Adipocyte (in vitro differentiated cells): ENCODE measurements around the gene NPAS3.

Experiments used
- DNase-seq: peaks from one replicate; pipeline ENCODE4 v3.0.0-alpha.2; 2015; ENCODE audit warnings: low read depth
- H3K27me3 ChIP-seq: replicated peaks from 2 replicates; pipeline ENCODE4 v1.7.0; 2013; ENCODE audit warnings: mild to moderate bottlenecking, low read length, moderate library complexity; ENCODE audit not compliant: control insufficient read depth, insufficient read depth
- H3K36me3 ChIP-seq: 2 replicates; pipeline ENCODE4 v1.7.0; 2013; ENCODE audit warnings: low read length, mild to moderate bottlenecking, moderate library complexity; ENCODE audit not compliant: control insufficient read depth, insufficient read depth, severe bottlenecking
- H3K4me1 ChIP-seq: 2 replicates; pipeline ENCODE4 v1.7.0; 2013; ENCODE audit warnings: mild to moderate bottlenecking, low read length, moderate library complexity; ENCODE audit not compliant: control insufficient read depth, insufficient read depth
- H3K4me3 ChIP-seq: 2 replicates; pipeline ENCODE4 v1.7.0; 2013; ENCODE audit warnings: mild to moderate bottlenecking, low read length, moderate library complexity
- H3K9ac ChIP-seq: 2 replicates; pipeline ENCODE4 v1.7.0; 2013; ENCODE audit warnings: mild to moderate bottlenecking, low read length, moderate library complexity
- H3K9me3 ChIP-seq: 2 replicates; pipeline ENCODE4 v1.7.0; 2013; ENCODE audit warnings: mild to moderate bottlenecking, low read length, moderate library complexity; ENCODE audit not compliant: control insufficient read depth

The NPAS3 gene

GRCh38 chr14:33452995-33453394 lies 514.3 kb downstream of the NPAS3 start:
- Histone ChIP-seq H3K9ac (no peak overlapping the region), H3K4me1 (peaks cover 6% of the 10 kb centered on the region), H3K27me3 (no peaks in the 10 kb centered on the region), H3K4me3 (no peak overlapping the region), H3K9me3 (no peaks in the 10 kb centered on the region), H3K36me3 (no peaks in the 10 kb centered on the region)
- DNase-seq: no peak

- Histone ChIP-seq H3K9ac (peak overlapping the region; percentile 55), H3K4me1 (peaks cover 6% of the 10 kb centered on the region), H3K27me3 (no peaks in the 10 kb centered on the region), H3K9me3 (no peaks in the 10 kb centered on the region), H3K4me3 (peak overlapping the region; percentile 24), H3K36me3 (no peaks in the 10 kb centered on the region)
- DNase-seq: no peak
Measured at GRCh38 chr14:33454022-33454595, 515.4 kb downstream of the NPAS3 start.

GRCh38 chr14:33454707-33455106 lies 516.0 kb downstream of the NPAS3 start:
- no peaks in the 10 kb centered on the region for H3K36me3 ChIP-seq
- no peak overlapping the region for H3K9ac ChIP-seq
- no peaks in the 10 kb centered on the region for H3K9me3 ChIP-seq
- no peak overlapping the region for H3K4me3 ChIP-seq
- no peak for DNase-seq
- H3K4me1 ChIP-seq: peaks cover 6% of the 10 kb centered on the region
- no peaks in the 10 kb centered on the region for H3K27me3 ChIP-seq

- no peaks in the 10 kb centered on the region for H3K36me3 ChIP-seq
- H3K4me1 ChIP-seq: peaks cover 13% of the 10 kb centered on the region
- H3K27me3 ChIP-seq: no peaks in the 10 kb centered on the region
- no peaks in the 10 kb centered on the region for H3K9me3 ChIP-seq
- peak; percentile 19 for DNase-seq
- H3K9ac ChIP-seq: no peak overlapping the region
- H3K4me3 ChIP-seq: no peak overlapping the region
Measured at GRCh38 chr14:33455654-33456345, 517.1 kb downstream of the NPAS3 start.

GRCh38 chr14:33457021-33457420 lies 518.3 kb downstream of the NPAS3 start:
- Histone ChIP-seq H3K27me3 (no peaks in the 10 kb centered on the region), H3K4me3 (no peak overlapping the region)
- no peak for DNase-seq

GRCh38 chr14:33457617-33458016 lies 518.9 kb downstream of the NPAS3 start:
- no peaks in the 10 kb centered on the region for H3K9me3 ChIP-seq

More at GRCh38 chr14:33457021-33457420, 518.3 kb downstream of the NPAS3 start:
- H3K9me3 ChIP-seq: no peaks in the 10 kb centered on the region
- peaks cover 13% of the 10 kb centered on the region for H3K4me1 ChIP-seq
- H3K9ac ChIP-seq: no peak overlapping the region
- no peaks in the 10 kb centered on the region for H3K36me3 ChIP-seq

GRCh38 chr14:33460164-33460563 lies 521.5 kb downstream of the NPAS3 start:
- peak; percentile 23 for DNase-seq
- H3K4me3 ChIP-seq: no peak overlapping the region
- no peak overlapping the region for H3K9ac ChIP-seq
- no peaks in the 10 kb centered on the region for H3K36me3 ChIP-seq
- no peaks in the 10 kb centered on the region for H3K27me3 ChIP-seq
- H3K9me3 ChIP-seq: no peaks in the 10 kb centered on the region
- H3K4me1 ChIP-seq: peaks cover 7% of the 10 kb centered on the region

More at GRCh38 chr14:33457617-33458016, 518.9 kb downstream of the NPAS3 start:
- no peak overlapping the region for H3K9ac ChIP-seq
- H3K27me3 ChIP-seq: no peaks in the 10 kb centered on the region
- no peaks in the 10 kb centered on the region for H3K36me3 ChIP-seq
- peaks cover 13% of the 10 kb centered on the region for H3K4me1 ChIP-seq
- no peak overlapping the region for H3K4me3 ChIP-seq
- no peak for DNase-seq

GRCh38 chr14:33461036-33461435 lies 522.4 kb downstream of the NPAS3 start:
- H3K9me3 ChIP-seq: no peaks in the 10 kb centered on the region
- H3K4me1 ChIP-seq: peaks cover 7% of the 10 kb centered on the region
- no peak for DNase-seq
- no peak overlapping the region for H3K9ac ChIP-seq
- H3K36me3 ChIP-seq: no peaks in the 10 kb centered on the region
- H3K27me3 ChIP-seq: no peaks in the 10 kb centered on the region
- H3K4me3 ChIP-seq: no peak overlapping the region

GRCh38 chr14:33463731-33464130 lies 525.1 kb downstream of the NPAS3 start:
- Histone ChIP-seq H3K9ac (no peak overlapping the region), H3K9me3 (no peaks in the 10 kb centered on the region), H3K4me1 (peaks cover 7% of the 10 kb centered on the region), H3K36me3 (no peaks in the 10 kb centered on the region), H3K4me3 (no peak overlapping the region), H3K27me3 (no peaks in the 10 kb centered on the region)
- no peak for DNase-seq

- Histone ChIP-seq H3K27me3 (no peaks in the 10 kb centered on the region), H3K36me3 (no peaks in the 10 kb centered on the region), H3K9me3 (no peaks in the 10 kb centered on the region), H3K9ac (no peak overlapping the region), H3K4me1 (peaks cover 7% of the 10 kb centered on the region), H3K4me3 (no peak overlapping the region)
- DNase-seq: no peak
Measured at GRCh38 chr14:33464254-33464962, 525.7 kb downstream of the NPAS3 start.

GRCh38 chr14:33465846-33466700 lies 527.4 kb downstream of the NPAS3 start:
- DNase-seq: no peak

More at GRCh38 chr14:33465846-33466700, 527.4 kb downstream of the NPAS3 start:
- H3K27me3 ChIP-seq: no peaks in the 10 kb centered on the region
- no peaks in the 10 kb centered on the region for H3K36me3 ChIP-seq
- no peak overlapping the region for H3K4me3 ChIP-seq
- no peak overlapping the region for H3K9ac ChIP-seq
- H3K4me1 ChIP-seq: no peaks in the 10 kb centered on the region
- H3K9me3 ChIP-seq: no peaks in the 10 kb centered on the region
